ENCODE data around the gene VPS51.

DNA sequence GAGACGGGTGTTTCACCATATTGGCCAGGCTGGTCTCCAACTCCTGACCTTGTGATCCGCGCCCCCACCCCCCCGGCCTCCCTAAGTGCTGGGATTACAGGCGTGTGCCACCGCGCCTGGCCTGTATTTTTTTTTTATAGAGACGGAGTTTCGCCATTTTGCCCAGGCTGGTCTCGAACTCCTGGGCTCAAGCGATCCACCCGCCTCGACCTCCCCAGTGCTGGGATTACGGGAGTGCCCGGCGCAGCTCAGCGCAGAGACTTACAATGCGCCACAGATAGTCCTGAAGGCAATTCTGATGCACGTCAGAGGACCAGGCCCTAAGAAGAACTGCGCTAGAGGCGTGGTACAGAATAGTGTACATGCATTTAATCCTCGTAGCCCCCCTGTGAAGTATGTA is 587 bp upstream of the VPS51 start:
- no peak for TF ChIP-seq MAX (IDR thresholded peaks at IDR 0.05)
- TF ChIP-seq, protein P1, sequence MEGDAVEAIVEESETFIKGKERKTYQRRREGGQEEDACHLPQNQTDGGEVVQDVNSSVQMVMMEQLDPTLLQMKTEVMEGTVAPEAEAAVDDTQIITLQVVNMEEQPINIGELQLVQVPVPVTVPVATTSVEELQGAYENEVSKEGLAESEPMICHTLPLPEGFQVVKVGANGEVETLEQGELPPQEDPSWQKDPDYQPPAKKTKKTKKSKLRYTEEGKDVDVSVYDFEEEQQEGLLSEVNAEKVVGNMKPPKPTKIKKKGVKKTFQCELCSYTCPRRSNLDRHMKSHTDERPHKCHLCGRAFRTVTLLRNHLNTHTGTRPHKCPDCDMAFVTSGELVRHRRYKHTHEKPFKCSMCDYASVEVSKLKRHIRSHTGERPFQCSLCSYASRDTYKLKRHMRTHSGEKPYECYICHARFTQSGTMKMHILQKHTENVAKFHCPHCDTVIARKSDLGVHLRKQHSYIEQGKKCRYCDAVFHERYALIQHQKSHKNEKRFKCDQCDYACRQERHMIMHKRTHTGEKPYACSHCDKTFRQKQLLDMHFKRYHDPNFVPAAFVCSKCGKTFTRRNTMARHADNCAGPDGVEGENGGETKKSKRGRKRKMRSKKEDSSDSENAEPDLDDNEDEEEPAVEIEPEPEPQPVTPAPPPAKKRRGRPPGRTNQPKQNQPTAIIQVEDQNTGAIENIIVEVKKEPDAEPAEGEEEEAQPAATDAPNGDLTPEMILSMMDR (IDR thresholded peaks at IDR 0.05; ENCODE audit: low read depth, low read length, missing input control), result no peak
- TF ChIP-seq EGR1 (IDR thresholded peaks at IDR 0.05; ENCODE audit: low read depth in 2 of 2), result no peak
- TF ChIP-seq JUND (IDR thresholded peaks at IDR 0.05), result no peak
- TF ChIP-seq RAD21 (IDR thresholded peaks at IDR 0.05), result no peak
- no peak for TF ChIP-seq FOXA2 (IDR thresholded peaks at IDR 0.05)
- no peak for TF ChIP-seq FOXA1 (IDR thresholded peaks at IDR 0.05)
- TF ChIP-seq TAF1 (conservative IDR thresholded peaks at IDR 0.05), result no peak

Measured in liver (tissue), 3 donors.